Activated CD8-positive, alpha-beta T cell treated with anti-CD3 and anti-CD28 coated beads for 36 hours (primary cell): Measurements from ENCODE around the gene CABLES1. TPM values are rescaled to one million over a fixed set of nuclear protein-coding genes. Genes with fewer than 3 reads are reported as not detected.
"Not testable (repeated sequence)": the region's sequence is repeated elsewhere in the genome, so short reads cannot be mapped to it uniquely, and the experiment has no call there.

ENCODE experiments used
- ATAC-seq: fragments of 200-7000 bp; cut with Tn5 transposase; one replicate; pipeline ENCODE4 v1.10.0; 2021; ENCODE audit warnings: mild to moderate bottlenecking, moderate library complexity
- CTCF ChIA-PET: fragments of 350-600 bp; sonication (Branson Sonifier 250); formaldehyde crosslinking; loops from one replicate; lab custom pipeline; 2021; ENCODE audit warnings: antibody characterized with exemption; lab: Charles Lee
- POLR2A ChIA-PET: fragments of 350-600 bp; sonication (Branson Sonifier 250); formaldehyde crosslinking; loops from one replicate; lab custom pipeline; 2021; ENCODE audit warnings: antibody characterized with exemption; lab: Charles Lee
- DNase-seq: peaks from one replicate; pipeline ENCODE4 v3.0.0-alpha.2; 2020
- H3K27ac Mint-ChIP-seq: one replicate; pipeline ENCODE4 v1.8.0; 2021; ENCODE audit warnings: mild to moderate bottlenecking, mixed read lengths
- H3K27me3 Mint-ChIP-seq: one replicate; pipeline ENCODE4 v1.8.0; 2021; ENCODE audit warnings: mixed read lengths
- H3K36me3 Mint-ChIP-seq: one replicate; pipeline ENCODE4 v1.8.0; 2021; ENCODE audit warnings: low read depth, mixed read lengths
- H3K4me1 Mint-ChIP-seq: one replicate; pipeline ENCODE4 v1.8.0; 2021; ENCODE audit warnings: low read depth, mixed read lengths
- H3K4me3 Mint-ChIP-seq: one replicate; pipeline ENCODE4 v1.8.0; 2021; ENCODE audit warnings: mild to moderate bottlenecking, moderate library complexity, mixed read lengths
- H3K9me3 Mint-ChIP-seq: one replicate; pipeline ENCODE4 v1.8.0; 2021; ENCODE audit warnings: mixed read lengths
- intact Hi-C: fragments of 100-400 bp; cut with micrococcal nuclease; formaldehyde crosslinking; loops from one replicate; pipeline ENCODE4 v1.10.0; 2022
- total RNA-seq, 2 experiments: library from RNA; stranded (reverse); gene quantifications; one replicate each; pipeline ENCODE4 v1.2.3, GENCODE V29; 2021
- TF ChIP-seq, protein P1 (sequence below): fragments of 200-600 bp; IDR thresholded peaks from one replicate; pipeline ENCODE4 v1.8.0; 2022; ENCODE audit warnings: antibody characterized with exemption, mild to moderate bottlenecking

The CABLES1 gene
- total RNA-seq, 2 experiments from 2014 or later = 1.8 to 2.0 TPM

DNA sequence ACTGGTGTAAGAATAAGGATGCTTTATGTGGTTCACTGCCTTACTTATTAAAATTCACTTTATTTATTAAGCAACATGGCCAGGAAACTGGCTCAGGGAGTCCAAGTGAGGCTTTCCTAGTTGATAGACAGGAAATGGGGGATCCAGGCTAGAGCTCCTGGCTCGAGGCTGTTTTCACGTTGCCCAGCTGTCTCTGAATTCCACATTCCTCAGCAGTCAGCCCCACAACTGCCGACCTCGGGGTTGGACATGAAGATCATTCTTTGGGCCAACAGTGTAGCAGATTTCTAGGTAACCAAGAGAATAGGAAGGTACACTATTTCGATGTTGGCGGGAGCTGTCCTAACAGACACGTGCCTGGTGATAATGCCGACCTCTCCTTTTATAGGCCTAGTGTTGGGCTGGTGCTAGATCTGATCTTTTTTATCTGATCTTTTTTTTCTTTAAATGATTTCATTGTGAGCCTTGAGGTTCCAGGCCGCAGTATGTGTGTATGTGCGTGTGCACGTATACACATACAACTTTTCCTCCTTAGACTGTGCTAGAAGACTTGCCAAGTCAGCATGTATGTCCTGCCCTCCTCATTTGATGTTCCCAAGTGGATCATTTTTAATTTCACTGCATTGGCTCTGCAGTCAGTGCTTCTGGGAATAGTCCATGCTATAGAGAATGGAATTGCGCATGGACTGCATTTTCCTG, 103.5 kb downstream of the CABLES1 start:
- ChIA-PET POLR2A (interaction anchor here (1.2 kb wide), 1 partner anchor 9 kb away, joined by 3 read pairs; no protein-coding TSS in a partner anchor), CTCF (no interaction called here)
- DNase-seq (no peak), ATAC-seq (no peak)
- Mint-ChIP-seq H3K27ac (peak overlapping the region; percentile 40), H3K27me3 (no peaks in the 10 kb centered on the region), H3K4me1 (peaks cover 17% of the 10 kb centered on the region), H3K36me3 (no peaks in the 10 kb centered on the region), H3K4me3 (no peak overlapping the region), H3K9me3 (no peaks in the 10 kb centered on the region)
- TF ChIP-seq, protein P1, sequence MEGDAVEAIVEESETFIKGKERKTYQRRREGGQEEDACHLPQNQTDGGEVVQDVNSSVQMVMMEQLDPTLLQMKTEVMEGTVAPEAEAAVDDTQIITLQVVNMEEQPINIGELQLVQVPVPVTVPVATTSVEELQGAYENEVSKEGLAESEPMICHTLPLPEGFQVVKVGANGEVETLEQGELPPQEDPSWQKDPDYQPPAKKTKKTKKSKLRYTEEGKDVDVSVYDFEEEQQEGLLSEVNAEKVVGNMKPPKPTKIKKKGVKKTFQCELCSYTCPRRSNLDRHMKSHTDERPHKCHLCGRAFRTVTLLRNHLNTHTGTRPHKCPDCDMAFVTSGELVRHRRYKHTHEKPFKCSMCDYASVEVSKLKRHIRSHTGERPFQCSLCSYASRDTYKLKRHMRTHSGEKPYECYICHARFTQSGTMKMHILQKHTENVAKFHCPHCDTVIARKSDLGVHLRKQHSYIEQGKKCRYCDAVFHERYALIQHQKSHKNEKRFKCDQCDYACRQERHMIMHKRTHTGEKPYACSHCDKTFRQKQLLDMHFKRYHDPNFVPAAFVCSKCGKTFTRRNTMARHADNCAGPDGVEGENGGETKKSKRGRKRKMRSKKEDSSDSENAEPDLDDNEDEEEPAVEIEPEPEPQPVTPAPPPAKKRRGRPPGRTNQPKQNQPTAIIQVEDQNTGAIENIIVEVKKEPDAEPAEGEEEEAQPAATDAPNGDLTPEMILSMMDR = no peak
- intact Hi-C loops = loop anchor here (10.0 kb wide), 1 partner anchor 104 kb away; the partner anchor contains the start of gene CABLES1

GRCh38 chr18:23239350-23239692, 104.0 kb downstream of the CABLES1 start:
- Mint-ChIP-seq H3K36me3 (no peaks in the 10 kb centered on the region), H3K9me3 (no peaks in the 10 kb centered on the region), H3K27ac (no peak overlapping the region), H3K4me1 (peaks cover 17% of the 10 kb centered on the region), H3K4me3 (no peak overlapping the region), H3K27me3 (no peaks in the 10 kb centered on the region)
- ChIA-PET CTCF (no interaction called here), POLR2A (interaction anchor here (1.2 kb wide), 1 partner anchor 10 kb away, joined by 3 read pairs; no protein-coding TSS in a partner anchor)
- DNase-seq = no peak
- intact Hi-C loops = loop anchor here (10.0 kb wide), 1 partner anchor 105 kb away; the partner anchor contains the start of gene CABLES1
- TF ChIP-seq, protein P1 = no peak
- no peak for ATAC-seq

DNA sequence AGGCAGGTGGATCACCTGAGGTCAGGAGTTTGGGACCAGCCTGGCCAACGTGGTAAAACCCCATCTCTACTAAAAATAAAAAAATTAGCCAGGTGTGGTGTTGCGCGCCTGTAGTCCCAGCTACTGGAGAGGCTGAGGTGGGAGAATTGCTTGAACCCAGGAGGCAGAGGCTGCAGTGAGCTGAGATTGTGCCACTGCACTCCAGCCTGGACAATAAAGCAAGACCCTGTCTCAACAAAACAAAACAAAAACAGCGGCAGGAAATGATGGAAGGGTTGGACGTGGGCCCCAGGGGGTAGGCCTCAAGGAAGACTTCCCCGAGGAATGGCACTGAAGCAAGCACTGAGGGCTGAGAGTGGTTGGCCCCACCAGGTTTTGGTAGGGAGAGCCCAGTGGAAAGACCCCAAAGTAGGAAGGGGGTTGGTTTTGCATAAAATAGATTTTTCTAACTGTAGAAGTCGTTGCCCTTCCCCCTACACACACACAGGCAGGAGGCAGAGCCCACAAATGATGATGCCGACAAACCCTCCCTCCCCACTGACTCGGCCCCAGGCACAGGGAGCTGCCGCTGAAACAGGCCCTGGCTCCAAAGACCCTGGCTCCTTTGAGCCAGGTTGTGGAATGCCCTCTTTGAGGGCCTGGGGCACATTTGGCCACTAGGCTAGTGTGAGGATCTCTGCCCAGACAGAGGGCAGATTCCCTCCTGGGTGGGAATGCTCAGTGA, 104.8 kb downstream of the CABLES1 start:
- no peak for DNase-seq
- intact Hi-C loops = loop anchor here (10.0 kb wide), 1 partner anchor 105 kb away; the partner anchor contains the start of gene CABLES1
- Mint-ChIP-seq H3K4me3 (no peak overlapping the region), H3K4me1 (peaks cover 17% of the 10 kb centered on the region), H3K9me3 (no peaks in the 10 kb centered on the region), H3K27ac (no peak overlapping the region), H3K36me3 (no peaks in the 10 kb centered on the region), H3K27me3 (no peaks in the 10 kb centered on the region)
- ChIA-PET POLR2A (interaction anchor here (1.2 kb wide), 1 partner anchor 10 kb away, joined by 3 read pairs; no protein-coding TSS in a partner anchor), CTCF (no interaction called here)
- TF ChIP-seq, protein P1 = no peak
- no peak for ATAC-seq

- ATAC-seq = no peak
- CTCF ChIA-PET = no interaction called here
- intact Hi-C loops = no loop called here
- POLR2A ChIA-PET = no interaction called here
- Mint-ChIP-seq H3K27ac (no peak overlapping the region), H3K27me3 (no peaks in the 10 kb centered on the region), H3K4me3 (no peak overlapping the region), H3K36me3 (no peaks in the 10 kb centered on the region), H3K9me3 (no peaks in the 10 kb centered on the region), H3K4me1 (peaks cover 17% of the 10 kb centered on the region)
- TF ChIP-seq, protein P1 = no peak
- DNase-seq = no peak
These were observed 105.3 kb downstream of the CABLES1 start for GRCh38 chr18:23240609-23240930.

DNA sequence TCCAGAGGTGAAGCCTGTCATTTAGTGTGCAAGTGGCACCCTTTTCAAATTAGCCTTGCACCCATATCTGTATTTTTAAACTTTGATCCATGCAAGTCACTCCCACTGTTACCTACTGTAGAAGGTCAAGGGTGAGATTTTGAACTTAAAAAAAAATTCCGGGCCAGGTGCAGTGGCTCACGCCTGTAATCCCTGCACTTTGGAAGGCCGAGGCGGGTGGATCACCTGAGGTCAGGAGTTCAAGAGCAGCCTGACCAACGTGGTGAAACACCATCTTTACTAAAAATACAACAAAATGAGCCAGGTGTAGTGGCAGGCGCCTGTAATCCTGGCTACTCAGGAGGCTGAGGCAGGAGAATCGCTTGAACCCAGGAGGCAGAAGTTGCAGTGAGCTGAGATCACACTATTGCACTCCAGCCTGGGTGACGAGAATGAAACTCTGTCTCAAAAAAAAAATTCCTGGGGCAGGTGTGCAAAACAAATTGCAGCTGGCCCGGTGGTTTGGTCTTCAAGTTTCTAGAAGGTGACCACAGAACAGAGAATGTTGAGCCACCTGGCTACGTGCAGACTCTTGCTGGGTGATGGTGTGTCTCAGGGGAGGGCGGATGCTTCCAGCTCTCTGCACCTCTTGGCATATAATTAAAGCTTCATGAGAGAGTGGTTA, 106.7 kb downstream of the CABLES1 start:
- ATAC-seq, H3K9me3 Mint-ChIP-seq, H3K27me3 Mint-ChIP-seq, intact Hi-C loops, H3K36me3 Mint-ChIP-seq, H3K27ac Mint-ChIP-seq, CTCF ChIA-PET, H3K4me3 Mint-ChIP-seq: not testable (repeated sequence)
- peak; percentile 18 for DNase-seq
- H3K4me1 Mint-ChIP-seq = peaks cover 17% of the 10 kb centered on the region
- POLR2A ChIA-PET = interaction anchor here (0.6 to 1.0 kb wide), 3 partner anchors 33 to 581 kb away, joined by 3 read pairs; no protein-coding TSS in a partner anchor
